GM12878 (cell line): ENCODE results near the gene NTM. TPM values are rescaled to one million over a fixed set of nuclear protein-coding genes. Genes with fewer than 3 reads are reported as not detected.

ENCODE experiments used
- ATAC-seq: fragments of 200-7000 bp; cut with Tn5 transposase; 3 replicates; pipeline ENCODE4 v1.9.1; 2020; ENCODE audit warnings: mild to moderate bottlenecking, moderate library complexity
- BruUV-seq: library from RNA; stranded (reverse); fragments of 400-500 nt; replicated peaks from 2 replicates; lab custom pipeline; 2021; lab: Mats Ljungman, UMichigan
- CTCF ChIA-PET: fragments of 300-600 bp; sonication (Branson Sonifier 250); formaldehyde crosslinking; extraction: SDS; loops from one replicate; lab custom pipeline; 2021; ENCODE audit warnings: inconsistent platforms; lab: Yijun Ruan, JAX
- POLR2A ChIA-PET: fragments of 350-600 bp; formaldehyde crosslinking; extraction: SDS; loops from one replicate; lab custom pipeline; 2021; ENCODE audit warnings: inconsistent platforms; lab: Charles Lee
- RAD21 ChIA-PET: fragments of 300-600 bp; sonication (Branson Sonifier 250); formaldehyde crosslinking; loops from one replicate; lab custom pipeline; 2023; ENCODE audit warnings: antibody characterized with exemption; ENCODE audit not compliant: unreplicated experiment; lab: Charles Lee
- SMC1A ChIA-PET: fragments of 300-600 bp; sonication (Branson Sonifier 250); formaldehyde crosslinking; loops from one replicate; lab custom pipeline; 2023; ENCODE audit not compliant: unreplicated experiment, uncharacterized antibody; lab: Charles Lee
- DNase-seq: peaks from one replicate; pipeline ENCODE4 v3.0.0-alpha.2; 2011; ENCODE audit warnings: low read depth, low spot score
- FAIRE-seq: peaks from 3 replicates; lab custom pipeline; 2011; peaks lifted over from hg19 to GRCh38; lab: Jason Lieb, UNC
- H2AFZ ChIP-seq: 2 replicates; pipeline ENCODE4 v1.6.0; 2011; ENCODE audit warnings: low read depth, low read length, control low read depth; ENCODE audit not compliant: control insufficient read depth
- H3K27ac ChIP-seq: 2 replicates; pipeline ENCODE4 v1.5.1; 2011; ENCODE audit warnings: control low read depth; ENCODE audit not compliant: control insufficient read depth, insufficient read depth
- H3K27me3 ChIP-seq, 2 experiments: replicated peaks in 1 of 2; 2 replicates each; pipeline versions ENCODE4 v1.6.0 to v1.6.1; 2011; ENCODE audit warnings: low read length in 1 of 2; ENCODE audit not compliant: control insufficient read depth in 2 of 2, insufficient read depth in 2 of 2
- H3K36me3 ChIP-seq, 2 experiments: 2 replicates each; pipeline ENCODE4 v1.5.1; 2011; ENCODE audit warnings: low read length in 1 of 2; ENCODE audit not compliant: control insufficient read depth in 2 of 2, insufficient read depth in 2 of 2
- H3K4me1 ChIP-seq: 2 replicates; pipeline ENCODE4 v1.6.1; 2011; ENCODE audit warnings: mild to moderate bottlenecking, low read length, moderate library complexity, mixed read lengths; ENCODE audit not compliant: control insufficient read depth, insufficient read depth
- H3K4me2 ChIP-seq: 2 replicates; pipeline ENCODE4 v1.6.0; 2011; ENCODE audit warnings: control low read depth; ENCODE audit not compliant: control insufficient read depth, insufficient read depth
- H3K4me3 ChIP-seq: fragments of 200-600 bp; sonication (generic); 2 replicates; pipeline ENCODE4 v1.5.1; 2016
- H3K79me2 ChIP-seq: 2 replicates; pipeline ENCODE4 v1.6.0; 2011; ENCODE audit warnings: low read length; ENCODE audit not compliant: control insufficient read depth, insufficient read depth
- H3K9ac ChIP-seq: 2 replicates; pipeline ENCODE4 v1.8.0; 2011; ENCODE audit warnings: low read length, control low read depth, mixed read lengths; ENCODE audit not compliant: control insufficient read depth, insufficient read depth
- H3K9me3 ChIP-seq: replicated peaks from 3 replicates; pipeline ENCODE4 v1.5.1; 2011; ENCODE audit warnings: mild to moderate bottlenecking, low read length; ENCODE audit not compliant: control insufficient read depth, insufficient read depth
- H4K20me1 ChIP-seq: 2 replicates; pipeline ENCODE4 v1.6.0; 2011; ENCODE audit not compliant: control insufficient read depth, insufficient read depth
- CBFB ChIP-seq: IDR thresholded peaks from 2 replicates; pipeline ENCODE4 v1.6.1; 2016; ENCODE audit warnings: antibody characterized with exemption, low read depth
- CHD2 ChIP-seq: IDR thresholded peaks from 2 replicates; pipeline ENCODE4 v1.6.1; 2011; ENCODE audit warnings: low read depth, low read length, improper control_type of control experiment, borderline replicate concordance
- FOS ChIP-seq: IDR thresholded peaks from 3 replicates; pipeline ENCODE4 v1.6.1; 2011; ENCODE audit warnings: borderline replicate concordance; ENCODE audit not compliant: insufficient read length; ENCODE audit errors: extremely low read depth
- FOXK2 ChIP-seq: fragments of 450-650 bp; IDR thresholded peaks from 2 replicates; pipeline ENCODE4 v1.6.1; 2017; ENCODE audit warnings: mild to moderate bottlenecking, moderate library complexity
- IKZF1 ChIP-seq: fragments of 450-650 bp; conservative IDR thresholded peaks from 2 replicates; pipeline ENCODE4 v1.6.1; 2017; ENCODE audit warnings: antibody characterized with exemption, mild to moderate bottlenecking
- JUND ChIP-seq: IDR thresholded peaks from 2 replicates; pipeline ENCODE4 v1.6.1; 2012; ENCODE audit warnings: low read depth, mild to moderate bottlenecking, low read length, improper control_type of control experiment, moderate library complexity
- NFYB ChIP-seq: IDR thresholded peaks from 2 replicates; pipeline ENCODE4 v1.6.1; 2011; ENCODE audit warnings: low read depth, mild to moderate bottlenecking, low read length, improper control_type of control experiment, moderate library complexity; ENCODE audit not compliant: insufficient read depth
- NR2C2 ChIP-seq: IDR thresholded peaks from 2 replicates; pipeline ENCODE4 v1.6.1; 2011; ENCODE audit warnings: borderline replicate concordance, low read depth; ENCODE audit not compliant: control insufficient read depth, insufficient read length
- PAX5 ChIP-seq: IDR thresholded peaks from 2 replicates; pipeline ENCODE4 v1.6.1; 2011; ENCODE audit warnings: low read depth, low read length, borderline replicate concordance
- SIN3A ChIP-seq: IDR thresholded peaks from 2 replicates; pipeline ENCODE4 v1.6.1; 2012; ENCODE audit warnings: low read depth, low read length, improper control_type of control experiment
- SMAD1 ChIP-seq: fragments of 450-650 bp; IDR thresholded peaks from 2 replicates; pipeline ENCODE4 v1.6.1; 2018; ENCODE audit warnings: mild to moderate bottlenecking, low read depth; ENCODE audit not compliant: partially characterized antibody
- TCF3 ChIP-seq: IDR thresholded peaks from 2 replicates; pipeline ENCODE4 v1.6.1; 2012; ENCODE audit warnings: low read depth, mild to moderate bottlenecking, low read length, borderline replicate concordance; ENCODE audit not compliant: insufficient read depth
- ZZZ3 ChIP-seq: IDR thresholded peaks from 2 replicates; pipeline ENCODE4 v1.6.1; 2011; ENCODE audit warnings: low read depth; ENCODE audit not compliant: control insufficient read depth, insufficient read length
- WGBS: methylation state at CpG from one replicate; pipeline ENCODE4 v1.1.6; 2016; ENCODE audit warnings: low lambda C conversion rate; ENCODE audit not compliant: insufficient replicate concordance, insufficient coverage; ENCODE audit errors: missing lambda C conversion rate; 5-methylcytosine and 5-hydroxymethylcytosine counted together
- in situ Hi-C: fragments of 300-500 bp; cut with MboI; formaldehyde crosslinking; loops from 9 replicates; pipeline ENCODE4 v1.14.3; 2018; ENCODE audit warnings: mixed read lengths
- intact Hi-C: fragments of 100-400 bp; cut with micrococcal nuclease; formaldehyde crosslinking; loops from one replicate; pipeline ENCODE4 v1.14.2; 2022; ENCODE audit not compliant: unreplicated experiment
- polyA plus RNA-seq, 11 experiments: library from polyadenylated mRNA; depleted of rRNA in 4 of 11; unstranded in 6 of 11; stranded (reverse) in 5 of 11; fragments of >200 nt; fragmentation: Nextera tagmentation in 4 of 11; fragmentation: Illumina TruSeq in 1 of 11; extraction: Ambion mirVana in 4 of 11; extraction: Trizol in 1 of 11; gene quantifications; 1 replicate in 1 of 11; 2 replicates in 10 of 11; pipeline versions ENCODE4 v1.2.1 to v1.2.3, GENCODE V29; 2011 to 2016; ENCODE audit warnings: inconsistent platforms in 2 of 11, missing spikeins in 2 of 11, low read depth in 1 of 11
- total RNA-seq, 4 experiments: library from RNA; depleted of rRNA in 3 of 4; stranded (reverse); fragments of >200 nt in 3 of 4; fragmentation: Illumina TruSeq in 1 of 4; extraction: Trizol in 1 of 4; gene quantifications; 2 replicates each; pipeline versions ENCODE4 v1.2.1 to v1.2.3, GENCODE V29; 2013 to 2021
- TF ChIP-seq, protein P1 (sequence below): fragments of 450-650 bp; IDR thresholded peaks from 2 replicates; pipeline ENCODE4 v1.6.1; 2017; ENCODE audit warnings: mild to moderate bottlenecking, moderate library complexity
- TF ChIP-seq, protein P2 (sequence below): fragments of 450-650 bp; IDR thresholded peaks from 2 replicates; pipeline ENCODE4 v1.6.1; 2016; ENCODE audit warnings: mild to moderate bottlenecking
- TF ChIP-seq, protein P3 (sequence below): fragments of 450-650 bp; IDR thresholded peaks from 2 replicates; pipeline ENCODE4 v1.6.1; 2018; ENCODE audit warnings: mild to moderate bottlenecking, low read depth, moderate library complexity; ENCODE audit not compliant: partially characterized antibody

NTM gene
- total and polyA plus RNA-seq, 10 of the 15 experiments (the other 5 are each of a cell fraction or from before 2014, with no cell fraction given) = not detected

DNA sequence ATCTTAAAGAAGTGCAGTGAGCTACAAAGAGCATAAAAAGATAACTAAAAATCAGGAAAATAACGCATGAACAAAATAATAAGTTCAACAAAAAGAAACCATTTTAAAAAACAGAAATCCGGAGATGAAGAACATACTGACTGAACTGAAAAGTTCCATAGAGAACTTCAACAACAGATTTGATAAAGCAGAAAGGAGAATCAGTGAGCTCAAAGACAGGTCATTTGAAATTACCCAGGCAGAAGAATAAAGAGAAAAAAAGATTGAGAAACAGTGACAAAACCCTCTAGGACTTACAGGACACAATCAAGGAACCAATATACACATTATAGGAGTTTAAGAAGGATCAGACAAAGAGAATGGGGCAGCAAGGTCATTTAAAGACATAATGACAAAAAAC lies 334.3 kb downstream of the NTM start (continued):
- TF ChIP-seq, protein P1, sequence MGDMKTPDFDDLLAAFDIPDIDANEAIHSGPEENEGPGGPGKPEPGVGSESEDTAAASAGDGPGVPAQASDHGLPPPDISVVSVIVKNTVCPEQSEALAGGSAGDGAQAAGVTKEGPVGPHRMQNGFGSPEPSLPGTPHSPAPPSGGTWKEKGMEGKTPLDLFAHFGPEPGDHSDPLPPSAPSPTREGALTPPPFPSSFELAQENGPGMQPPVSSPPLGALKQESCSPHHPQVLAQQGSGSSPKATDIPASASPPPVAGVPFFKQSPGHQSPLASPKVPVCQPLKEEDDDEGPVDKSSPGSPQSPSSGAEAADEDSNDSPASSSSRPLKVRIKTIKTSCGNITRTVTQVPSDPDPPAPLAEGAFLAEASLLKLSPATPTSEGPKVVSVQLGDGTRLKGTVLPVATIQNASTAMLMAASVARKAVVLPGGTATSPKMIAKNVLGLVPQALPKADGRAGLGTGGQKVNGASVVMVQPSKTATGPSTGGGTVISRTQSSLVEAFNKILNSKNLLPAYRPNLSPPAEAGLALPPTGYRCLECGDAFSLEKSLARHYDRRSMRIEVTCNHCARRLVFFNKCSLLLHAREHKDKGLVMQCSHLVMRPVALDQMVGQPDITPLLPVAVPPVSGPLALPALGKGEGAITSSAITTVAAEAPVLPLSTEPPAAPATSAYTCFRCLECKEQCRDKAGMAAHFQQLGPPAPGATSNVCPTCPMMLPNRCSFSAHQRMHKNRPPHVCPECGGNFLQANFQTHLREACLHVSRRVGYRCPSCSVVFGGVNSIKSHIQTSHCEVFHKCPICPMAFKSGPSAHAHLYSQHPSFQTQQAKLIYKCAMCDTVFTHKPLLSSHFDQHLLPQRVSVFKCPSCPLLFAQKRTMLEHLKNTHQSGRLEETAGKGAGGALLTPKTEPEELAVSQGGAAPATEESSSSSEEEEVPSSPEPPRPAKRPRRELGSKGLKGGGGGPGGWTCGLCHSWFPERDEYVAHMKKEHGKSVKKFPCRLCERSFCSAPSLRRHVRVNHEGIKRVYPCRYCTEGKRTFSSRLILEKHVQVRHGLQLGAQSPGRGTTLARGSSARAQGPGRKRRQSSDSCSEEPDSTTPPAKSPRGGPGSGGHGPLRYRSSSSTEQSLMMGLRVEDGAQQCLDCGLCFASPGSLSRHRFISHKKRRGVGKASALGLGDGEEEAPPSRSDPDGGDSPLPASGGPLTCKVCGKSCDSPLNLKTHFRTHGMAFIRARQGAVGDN = no peak
- TF ChIP-seq NFYB = no peak

DNA sequence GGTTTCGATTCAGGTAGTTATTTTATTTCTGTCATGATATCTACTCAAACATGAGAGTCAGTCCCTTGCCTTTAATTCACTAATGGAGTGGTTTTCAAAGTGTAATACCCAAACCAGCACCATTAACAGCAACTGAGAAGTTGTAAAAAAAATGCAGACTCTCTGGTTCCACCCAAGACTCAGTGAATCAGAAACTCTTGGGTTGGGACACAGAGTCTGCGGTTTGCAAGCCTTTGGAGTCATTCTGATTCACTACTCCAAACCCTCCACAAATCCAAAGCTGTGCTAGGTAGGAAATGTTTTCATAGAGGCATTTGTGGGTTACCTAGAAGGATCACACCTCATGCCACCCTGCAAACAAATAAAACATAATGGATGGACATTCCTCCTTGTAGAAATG lies 340.1 kb downstream of the NTM start:
- ChIA-PET POLR2A (no interaction called here), SMC1A (no interaction called here), CTCF (no interaction called here), RAD21 (no interaction called here)
- H3K9me3 ChIP-seq = no peaks in the 10 kb centered on the region
- no peak for FAIRE-seq
- H3K4me1 ChIP-seq = no peaks in the 10 kb centered on the region
- H3K4me3 ChIP-seq = no peak overlapping the region
- H3K79me2 ChIP-seq = no peaks in the 10 kb centered on the region
- intact Hi-C loops (no loop called here), in situ Hi-C loops (no loop called here)
- BruUV-seq = no TSS peak
- no peak overlapping the region for H3K27ac ChIP-seq
- H2AFZ ChIP-seq = no peak overlapping the region
- no peak overlapping the region for H3K9ac ChIP-seq
- ATAC-seq = no peak
- H3K36me3 ChIP-seq = no peaks in the 10 kb centered on the region
- WGBS = 0% methylated on average over 2 of the region's 2 CpGs
- no peaks in the 10 kb centered on the region for H4K20me1 ChIP-seq
- H3K27me3 ChIP-seq = no peaks in the 10 kb centered on the region
- DNase-seq = no peak
- no peak overlapping the region for H3K4me2 ChIP-seq
- TF ChIP-seq, protein P2, sequence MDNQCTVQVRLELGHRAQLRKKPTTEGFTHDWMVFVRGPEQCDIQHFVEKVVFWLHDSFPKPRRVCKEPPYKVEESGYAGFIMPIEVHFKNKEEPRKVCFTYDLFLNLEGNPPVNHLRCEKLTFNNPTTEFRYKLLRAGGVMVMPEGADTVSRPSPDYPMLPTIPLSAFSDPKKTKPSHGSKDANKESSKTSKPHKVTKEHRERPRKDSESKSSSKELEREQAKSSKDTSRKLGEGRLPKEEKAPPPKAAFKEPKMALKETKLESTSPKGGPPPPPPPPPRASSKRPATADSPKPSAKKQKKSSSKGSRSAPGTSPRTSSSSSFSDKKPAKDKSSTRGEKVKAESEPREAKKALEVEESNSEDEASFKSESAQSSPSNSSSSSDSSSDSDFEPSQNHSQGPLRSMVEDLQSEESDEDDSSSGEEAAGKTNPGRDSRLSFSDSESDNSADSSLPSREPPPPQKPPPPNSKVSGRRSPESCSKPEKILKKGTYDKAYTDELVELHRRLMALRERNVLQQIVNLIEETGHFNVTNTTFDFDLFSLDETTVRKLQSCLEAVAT = no peak
- TF ChIP-seq CHD2 (no peak), PAX5 (no peak), TCF3 (no peak), FOXK2 (no peak), IKZF1 (no peak), SIN3A (no peak), FOS (no peak), JUND (no peak), ZZZ3 (no peak), CBFB (no peak), NR2C2 (no peak), SMAD1 (no peak)
- TF ChIP-seq, protein P3, sequence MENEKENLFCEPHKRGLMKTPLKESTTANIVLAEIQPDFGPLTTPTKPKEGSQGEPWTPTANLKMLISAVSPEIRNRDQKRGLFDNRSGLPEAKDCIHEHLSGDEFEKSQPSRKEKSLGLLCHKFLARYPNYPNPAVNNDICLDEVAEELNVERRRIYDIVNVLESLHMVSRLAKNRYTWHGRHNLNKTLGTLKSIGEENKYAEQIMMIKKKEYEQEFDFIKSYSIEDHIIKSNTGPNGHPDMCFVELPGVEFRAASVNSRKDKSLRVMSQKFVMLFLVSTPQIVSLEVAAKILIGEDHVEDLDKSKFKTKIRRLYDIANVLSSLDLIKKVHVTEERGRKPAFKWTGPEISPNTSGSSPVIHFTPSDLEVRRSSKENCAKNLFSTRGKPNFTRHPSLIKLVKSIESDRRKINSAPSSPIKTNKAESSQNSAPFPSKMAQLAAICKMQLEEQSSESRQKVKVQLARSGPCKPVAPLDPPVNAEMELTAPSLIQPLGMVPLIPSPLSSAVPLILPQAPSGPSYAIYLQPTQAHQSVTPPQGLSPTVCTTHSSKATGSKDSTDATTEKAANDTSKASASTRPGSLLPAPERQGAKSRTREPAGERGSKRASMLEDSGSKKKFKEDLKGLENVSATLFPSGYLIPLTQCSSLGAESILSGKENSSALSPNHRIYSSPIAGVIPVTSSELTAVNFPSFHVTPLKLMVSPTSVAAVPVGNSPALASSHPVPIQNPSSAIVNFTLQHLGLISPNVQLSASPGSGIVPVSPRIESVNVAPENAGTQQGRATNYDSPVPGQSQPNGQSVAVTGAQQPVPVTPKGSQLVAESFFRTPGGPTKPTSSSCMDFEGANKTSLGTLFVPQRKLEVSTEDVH = no peak
